Colonic mucosa (tissue), 4 donors: Measurements from ENCODE around the gene STAU1. TPM values are rescaled to one million over a fixed set of nuclear protein-coding genes. Genes with fewer than 3 reads are reported as not detected.
"Not testable (repeated sequence)": the region's sequence is repeated elsewhere in the genome, so short reads cannot be mapped to it uniquely, and the experiment has no call there.

Experiments
- DNase-seq: peaks from one replicate; pipeline ENCODE4 v3.0.0-alpha.2; 2020
- H3K27ac ChIP-seq: fragments of 200-600 bp; one replicate; pipeline ENCODE4 v1.8.0; 2021
- H3K27me3 ChIP-seq: fragments of 200-600 bp; one replicate; pipeline ENCODE4 v1.8.0; 2021
- H3K36me3 ChIP-seq: fragments of 200-600 bp; one replicate; pipeline ENCODE4 v1.8.0; 2021
- H3K4me1 ChIP-seq: fragments of 200-600 bp; one replicate; pipeline ENCODE4 v1.8.0; 2021; ENCODE audit warnings: mild to moderate bottlenecking
- H3K4me3 ChIP-seq: fragments of 200-600 bp; one replicate; pipeline ENCODE4 v1.8.0; 2021
- H3K9ac ChIP-seq, 2 donors: one replicate each; pipeline ENCODE4 v1.7.0; 2013; ENCODE audit warnings: control low read depth in 2 of 2, low read depth in 2 of 2, low read length in 2 of 2
- H3K9me3 ChIP-seq: fragments of 200-600 bp; one replicate; pipeline ENCODE4 v1.8.0; 2021
- intact Hi-C: fragments of 100-400 bp; cut with DNase I; formaldehyde crosslinking; loops from one replicate; pipeline ENCODE4 v1.14.1; 2022
- total RNA-seq, 2 donors: library from RNA; stranded (reverse); fragmentation: NEBNext Ultra II Directional in 1 of 2; extraction: Animal tissue kit (Norgen Biotek cat#: 25700) in 1 of 2; gene quantifications; one replicate each; pipeline ENCODE4 v1.2.1, GENCODE V29; 2021
- TF ChIP-seq, protein P1 (sequence below): fragments of 200-600 bp; IDR thresholded peaks from one replicate; pipeline ENCODE4 v1.8.0; 2022; ENCODE audit warnings: antibody characterized with exemption, mild to moderate bottlenecking
- donor health status: healthy.
- donor health status: DM: no; HTN: no; CAD: no.
- donor health status: DM: no; HTN: no; CAD: no.

The STAU1 gene
- total RNA-seq, 2 donors from 2014 or later, result 86.6 to 106 TPM

DNA sequence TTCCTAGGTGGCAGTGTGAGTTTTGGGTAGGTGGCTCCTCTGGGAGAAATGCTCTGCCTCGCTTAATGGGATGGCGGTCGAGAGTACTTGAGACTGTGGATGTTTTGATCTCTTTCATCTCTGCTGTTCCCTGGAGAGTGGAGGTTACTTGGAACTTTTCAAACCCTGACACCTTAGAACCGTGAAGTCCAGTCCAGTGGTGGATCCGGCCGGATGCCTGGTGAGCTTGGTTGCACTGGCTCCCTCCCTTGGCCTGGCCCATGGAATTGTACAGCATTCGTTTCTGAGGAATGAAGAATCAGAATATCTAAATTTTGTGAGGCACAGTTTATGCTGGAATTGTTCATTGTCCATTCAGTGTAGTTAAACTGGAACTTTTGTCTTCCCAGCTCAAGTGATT lies 91.0 kb downstream of the STAU1 start:
- Histone ChIP-seq H3K4me3 (no peak overlapping the region), H3K9me3 (no peaks in the 10 kb centered on the region), H3K36me3 (peaks cover 8% of the 10 kb centered on the region), H3K27ac (no peak overlapping the region), H3K4me1 (no peaks in the 10 kb centered on the region), H3K9ac (no peak overlapping the region), H3K27me3 (no peaks in the 10 kb centered on the region)
- DNase-seq, result no peak
- intact Hi-C loops, result no loop called here
- TF ChIP-seq, protein P1, sequence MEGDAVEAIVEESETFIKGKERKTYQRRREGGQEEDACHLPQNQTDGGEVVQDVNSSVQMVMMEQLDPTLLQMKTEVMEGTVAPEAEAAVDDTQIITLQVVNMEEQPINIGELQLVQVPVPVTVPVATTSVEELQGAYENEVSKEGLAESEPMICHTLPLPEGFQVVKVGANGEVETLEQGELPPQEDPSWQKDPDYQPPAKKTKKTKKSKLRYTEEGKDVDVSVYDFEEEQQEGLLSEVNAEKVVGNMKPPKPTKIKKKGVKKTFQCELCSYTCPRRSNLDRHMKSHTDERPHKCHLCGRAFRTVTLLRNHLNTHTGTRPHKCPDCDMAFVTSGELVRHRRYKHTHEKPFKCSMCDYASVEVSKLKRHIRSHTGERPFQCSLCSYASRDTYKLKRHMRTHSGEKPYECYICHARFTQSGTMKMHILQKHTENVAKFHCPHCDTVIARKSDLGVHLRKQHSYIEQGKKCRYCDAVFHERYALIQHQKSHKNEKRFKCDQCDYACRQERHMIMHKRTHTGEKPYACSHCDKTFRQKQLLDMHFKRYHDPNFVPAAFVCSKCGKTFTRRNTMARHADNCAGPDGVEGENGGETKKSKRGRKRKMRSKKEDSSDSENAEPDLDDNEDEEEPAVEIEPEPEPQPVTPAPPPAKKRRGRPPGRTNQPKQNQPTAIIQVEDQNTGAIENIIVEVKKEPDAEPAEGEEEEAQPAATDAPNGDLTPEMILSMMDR, result no peak

DNA sequence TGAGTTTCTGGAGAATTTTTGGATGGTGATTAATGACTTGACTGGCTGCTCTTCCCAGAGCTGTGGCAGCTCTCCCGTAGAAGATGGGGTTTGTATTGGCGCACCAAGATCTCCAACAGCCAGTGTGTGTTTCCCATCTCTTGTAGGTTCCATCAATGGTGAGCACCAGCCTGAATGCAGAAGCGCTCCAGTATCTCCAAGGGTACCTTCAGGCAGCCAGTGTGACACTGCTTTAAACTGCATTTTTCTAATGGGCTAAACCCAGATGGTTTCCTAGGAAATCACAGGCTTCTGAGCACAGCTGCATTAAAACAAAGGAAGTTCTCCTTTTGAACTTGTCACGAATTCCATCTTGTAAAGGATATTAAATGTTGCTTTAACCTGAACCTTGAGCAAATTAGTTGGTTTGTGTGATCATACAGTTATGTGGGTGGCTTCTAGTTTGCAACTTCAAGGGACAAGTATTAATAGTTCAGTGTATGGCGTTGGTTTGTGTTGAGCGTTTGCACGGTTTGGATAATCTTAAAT lies 91.9 kb downstream of the STAU1 start:
- H3K36me3 ChIP-seq, result peaks cover 9% of the 10 kb centered on the region
- TF ChIP-seq, protein P1, result no peak
- no peaks in the 10 kb centered on the region for H3K4me1 ChIP-seq
- intact Hi-C loops, result no loop called here
- H3K27me3 ChIP-seq, result no peaks in the 10 kb centered on the region
- H3K27ac ChIP-seq, result no peak overlapping the region
- DNase-seq, result no peak
- H3K4me3 ChIP-seq, result no peak overlapping the region
- H3K9ac ChIP-seq, result no peak overlapping the region
- H3K9me3 ChIP-seq, result no peaks in the 10 kb centered on the region

DNA sequence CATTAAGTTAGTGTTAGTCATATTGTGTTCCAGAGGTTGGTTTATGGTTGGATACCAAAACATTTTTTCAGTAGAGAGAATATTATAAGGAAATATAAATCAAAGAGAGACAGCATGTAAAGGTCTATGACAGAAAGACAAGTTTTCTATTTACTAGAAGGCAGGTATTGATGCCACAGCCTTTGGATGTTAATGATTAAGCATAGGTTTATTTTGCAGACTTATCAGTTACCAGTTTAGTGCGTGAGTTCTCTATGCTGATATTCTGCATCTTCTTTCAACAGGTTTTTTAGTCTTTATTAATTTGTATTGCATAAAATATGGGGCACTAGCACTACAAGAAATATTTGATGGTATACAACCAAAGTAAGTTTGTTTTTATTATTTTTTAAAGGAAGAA lies 96.4 kb downstream of the STAU1 start:
- TF ChIP-seq, protein P1, result no peak
- no peaks in the 10 kb centered on the region for H3K4me1 ChIP-seq
- no peak for DNase-seq
- peaks cover 28% of the 10 kb centered on the region for H3K36me3 ChIP-seq
- intact Hi-C loops, result no loop called here
- H3K9ac ChIP-seq, result no peak overlapping the region
- H3K27ac ChIP-seq, result no peak overlapping the region
- H3K9me3 ChIP-seq, result no peaks in the 10 kb centered on the region
- H3K27me3 ChIP-seq, result no peaks in the 10 kb centered on the region
- no peak overlapping the region for H3K4me3 ChIP-seq

DNA sequence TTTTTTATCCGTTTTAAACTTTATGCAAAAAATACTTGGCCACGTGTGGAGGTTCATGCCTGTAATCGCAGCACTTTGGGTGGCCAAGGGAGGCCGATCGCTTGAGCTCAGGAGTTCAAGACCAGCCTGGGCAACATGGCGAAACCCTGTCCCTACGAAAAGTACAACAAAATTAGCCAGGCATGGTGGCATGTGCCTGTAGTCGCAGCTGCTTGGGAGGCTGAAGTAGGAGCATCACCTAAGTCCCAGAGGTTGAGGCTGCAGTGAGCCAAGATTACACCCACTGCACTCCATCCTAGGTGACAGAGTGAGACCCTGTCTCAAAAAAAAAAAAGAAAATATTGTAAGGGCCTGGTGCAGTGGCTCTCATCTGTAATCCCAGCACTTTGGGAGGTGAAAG lies 97.0 kb downstream of the STAU1 start:
- Histone ChIP-seq H3K4me3 (no peak overlapping the region), H3K27me3 (no peaks in the 10 kb centered on the region), H3K36me3 (peaks cover 29% of the 10 kb centered on the region), H3K9ac (no peak overlapping the region), H3K9me3 (no peaks in the 10 kb centered on the region), H3K27ac (no peak overlapping the region), H3K4me1 (no peaks in the 10 kb centered on the region)
- no peak for DNase-seq
- TF ChIP-seq, protein P1, result no peak
- intact Hi-C loops, result no loop called here

DNA sequence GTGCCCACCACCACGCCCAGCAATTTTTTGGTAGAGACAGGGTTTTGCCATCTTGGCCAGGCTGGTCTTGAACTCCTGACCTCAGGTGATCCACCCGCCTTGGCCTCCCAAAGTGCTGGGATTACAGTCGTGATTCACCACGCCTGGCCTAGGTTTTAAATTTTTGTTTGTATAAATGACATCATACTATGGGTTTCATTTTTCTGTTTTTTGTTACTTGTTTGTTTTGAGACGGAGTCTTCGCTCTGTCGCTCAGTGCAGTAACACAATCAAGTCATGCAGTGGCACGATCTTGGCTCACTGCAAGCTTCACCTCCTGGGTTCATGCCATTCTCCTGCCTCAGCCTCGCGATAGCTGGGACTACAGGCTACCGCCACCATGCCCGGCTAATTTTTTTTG lies 105.8 kb downstream of the STAU1 start:
- H3K4me3 ChIP-seq, H3K4me1 ChIP-seq, H3K9ac ChIP-seq, DNase-seq, H3K27ac ChIP-seq, intact Hi-C loops, H3K9me3 ChIP-seq, H3K27me3 ChIP-seq: not testable (repeated sequence)
- H3K36me3 ChIP-seq, result peaks cover 24% of the 10 kb centered on the region

DNA sequence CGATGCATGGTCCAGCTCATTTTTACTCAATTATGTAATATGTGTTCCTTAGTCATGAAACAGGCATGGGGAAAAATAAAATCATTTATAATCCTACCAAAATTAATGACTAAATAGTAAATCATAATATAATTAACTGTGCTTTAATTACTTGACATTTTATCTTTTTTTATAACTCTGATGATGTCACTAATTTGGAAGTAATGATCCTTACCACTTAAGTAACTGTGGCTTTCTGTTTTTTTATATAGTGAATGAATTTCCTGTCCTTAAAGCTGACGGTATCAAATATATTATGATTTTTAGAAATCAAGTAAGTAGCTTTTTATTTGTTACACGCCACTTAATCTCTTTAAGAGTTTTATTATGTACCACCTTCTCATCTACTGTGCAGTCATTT lies 109.8 kb downstream of the STAU1 start:
- peaks cover 15% of the 10 kb centered on the region for H3K36me3 ChIP-seq
- DNase-seq, result no peak
- intact Hi-C loops, result loop anchor here (10.0 kb wide), 1 partner anchor 64 kb away; no protein-coding TSS in a partner anchor
- no peak overlapping the region for H3K4me3 ChIP-seq
- no peaks in the 10 kb centered on the region for H3K9me3 ChIP-seq
- no peaks in the 10 kb centered on the region for H3K27me3 ChIP-seq
- TF ChIP-seq, protein P1, result no peak
- H3K9ac ChIP-seq, result no peak overlapping the region
- H3K4me1 ChIP-seq, result no peaks in the 10 kb centered on the region
- no peak overlapping the region for H3K27ac ChIP-seq
